NCI-H748 (cell line): ENCODE data around the gene UBXN2A.
"Not testable (repeated sequence)": the region's sequence is repeated elsewhere in the genome, so short reads cannot be mapped to it uniquely, and the experiment has no call there.

ENCODE experiments used
- DNase-seq: peaks from one replicate; lab custom pipeline; 2025; ENCODE audit not compliant: unreplicated experiment; lab: John Stamatoyannopoulos, UW

UBXN2A gene

GRCh38 chr2:23940718-23941620 is 706 bp downstream of the UBXN2A start:
- peak; percentile 70 for DNase-seq

- DNase-seq = peak; percentile 40
These were observed 1.4 kb downstream of the UBXN2A start for GRCh38 chr2:23941644-23942043.

GRCh38 chr2:23943666-23944065 is 3.4 kb downstream of the UBXN2A start:
- DNase-seq = no peak

DNA sequence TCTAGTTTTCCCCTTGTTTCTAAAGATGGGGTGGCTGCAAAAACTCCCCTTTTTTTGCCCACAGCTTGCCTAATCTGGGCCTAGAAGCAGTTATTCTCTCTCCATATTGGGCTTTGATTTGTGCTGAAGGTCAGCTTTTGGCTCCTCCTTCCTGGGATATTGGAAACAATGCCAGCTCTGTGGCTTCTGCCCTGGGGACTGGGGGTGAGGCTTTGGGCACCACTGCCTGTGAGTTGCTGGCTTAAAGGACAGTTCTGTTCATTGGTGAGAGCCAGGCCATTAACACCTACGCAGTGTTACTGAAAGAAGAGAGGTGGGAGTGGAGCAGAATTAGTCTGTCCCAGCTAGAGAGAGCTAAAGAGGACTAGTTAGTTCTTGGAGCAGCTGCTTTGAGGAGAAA is 4.3 kb downstream of the UBXN2A start:
- no peak for DNase-seq

DNA sequence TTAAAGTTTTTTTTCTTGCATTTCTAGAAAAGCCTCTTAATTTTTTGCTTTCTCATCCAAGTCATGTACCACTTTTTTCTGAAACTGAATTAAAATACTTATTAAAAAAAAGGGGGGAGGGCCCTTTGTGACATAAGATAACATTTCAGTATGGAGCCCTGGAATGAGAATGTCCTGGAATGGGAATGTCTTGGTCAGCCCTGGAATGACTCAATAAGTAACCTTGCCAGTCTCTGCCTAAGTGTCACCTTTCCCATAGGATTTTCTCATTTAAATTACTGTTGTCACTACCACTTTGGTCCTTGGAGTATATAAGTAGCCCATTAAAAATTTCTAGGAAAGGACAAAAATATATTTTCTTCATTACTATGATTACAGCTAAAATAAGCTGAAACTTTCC is 4.7 kb downstream of the UBXN2A start:
- DNase-seq = no peak

- no peak for DNase-seq
These were observed 7.1 kb downstream of the UBXN2A start for GRCh38 chr2:23947350-23947749.

DNA sequence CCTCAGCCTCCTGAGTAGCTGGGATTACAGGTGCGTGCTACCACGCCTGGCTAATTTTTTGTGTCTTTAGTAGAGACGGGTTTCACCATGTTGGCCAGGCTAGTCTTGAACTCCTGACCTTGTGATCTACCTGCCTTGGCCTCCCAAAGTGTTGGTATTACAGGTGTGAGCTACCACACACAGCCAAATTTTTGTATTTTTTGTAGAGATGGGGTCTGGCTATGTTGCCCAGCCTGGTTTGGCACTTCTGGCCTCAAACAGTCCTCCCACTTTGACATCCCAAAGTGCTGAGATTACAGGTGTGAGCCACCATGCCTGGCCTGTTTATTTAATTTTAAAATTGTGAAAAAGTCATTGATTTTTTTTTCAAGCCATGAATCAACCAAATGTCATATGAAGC is 12.3 kb downstream of the UBXN2A start:
- not testable (repeated sequence) for DNase-seq

- DNase-seq = no peak
These were observed 13.4 kb downstream of the UBXN2A start for GRCh38 chr2:23953625-23954024.

DNA sequence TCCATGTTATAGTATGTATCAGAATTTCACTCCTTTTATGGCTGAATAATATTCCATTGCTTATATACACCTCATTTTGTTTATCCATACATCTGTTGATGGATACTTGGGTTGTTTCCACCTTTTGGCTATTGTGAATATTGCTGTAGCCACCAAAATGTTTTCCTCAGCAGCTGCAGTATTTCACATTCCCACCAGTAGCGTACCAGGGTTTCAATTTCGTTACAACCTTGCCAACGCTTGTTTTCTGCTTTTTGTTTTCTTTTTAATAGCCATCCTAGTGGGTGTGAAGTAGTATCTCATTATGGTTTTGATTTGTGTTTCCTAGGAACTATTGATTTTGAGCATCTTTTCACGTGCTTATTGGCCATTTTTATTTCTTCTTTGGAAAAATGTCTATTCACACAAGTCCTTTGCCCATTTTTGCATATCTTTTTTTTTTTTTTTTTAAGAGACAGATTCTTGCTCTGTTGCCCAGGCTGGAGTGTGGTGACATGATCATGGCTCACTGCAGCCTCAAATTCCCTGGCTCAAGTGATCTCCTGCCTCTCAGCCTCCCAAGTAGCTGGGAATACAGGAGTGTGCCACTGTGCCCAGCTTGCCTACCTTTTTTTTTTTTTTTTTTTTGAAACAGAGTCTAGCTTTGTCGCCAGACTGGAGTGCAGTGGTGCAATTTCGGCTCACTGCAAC is 14.2 kb downstream of the UBXN2A start:
- DNase-seq = no peak

DNA sequence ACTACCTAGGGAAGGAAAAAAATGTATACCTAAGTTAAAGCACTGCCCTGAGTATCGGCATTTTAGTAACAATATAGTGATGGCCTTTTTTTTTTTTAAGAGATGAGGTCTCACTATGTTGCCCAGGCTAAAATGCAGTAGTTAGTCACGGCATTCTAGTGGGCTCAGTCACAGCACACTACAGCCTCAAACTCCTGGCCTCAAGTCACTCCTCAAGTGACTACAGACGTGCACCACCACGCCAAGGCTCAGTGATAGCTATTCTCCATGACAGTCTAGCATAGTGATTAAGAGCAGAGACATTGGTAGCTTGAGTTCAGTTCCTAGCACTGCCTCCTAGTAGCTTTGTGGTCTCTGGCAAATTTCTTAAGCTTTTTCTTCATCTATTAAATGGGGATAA is 27.6 kb downstream of the UBXN2A start:
- no peak for DNase-seq

- DNase-seq = no peak
These were observed 36.6 kb downstream of the UBXN2A start for GRCh38 chr2:23976883-23977282.

- peak; percentile 23 for DNase-seq
These were observed 48.1 kb downstream of the UBXN2A start for GRCh38 chr2:23988371-23988770.

GRCh38 chr2:23992931-23993330 is 52.7 kb downstream of the UBXN2A start:
- no peak for DNase-seq

DNA sequence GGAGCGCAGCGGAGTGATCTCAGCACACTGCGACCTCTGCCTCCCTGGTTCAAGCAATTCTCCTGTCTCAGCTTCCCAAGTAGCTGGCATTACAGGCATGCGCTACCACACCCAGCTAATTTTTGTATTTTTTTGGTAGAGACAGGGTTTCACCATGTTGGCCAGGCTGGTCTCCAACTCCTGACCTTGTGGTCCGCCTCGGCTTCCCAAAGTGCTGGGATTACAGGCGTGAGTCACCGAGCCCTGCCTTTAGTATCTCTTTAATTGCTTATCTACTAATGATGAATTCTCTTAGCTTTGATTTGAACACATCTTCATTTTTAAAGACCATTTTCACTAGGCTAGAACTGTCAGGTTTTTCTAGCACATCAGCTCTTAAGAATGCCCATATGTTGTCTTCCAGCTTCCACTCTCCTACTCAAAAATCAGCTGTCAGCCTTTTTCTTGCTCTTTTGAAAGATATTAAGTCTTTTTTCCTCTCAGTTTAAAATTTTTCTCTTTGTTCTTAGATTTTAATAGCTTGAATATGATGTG is 53.5 kb downstream of the UBXN2A start:
- DNase-seq = no peak

GRCh38 chr2:23994567-23994966 is 54.3 kb downstream of the UBXN2A start:
- no peak for DNase-seq

GRCh38 chr2:24007693-24008092 is 67.4 kb downstream of the UBXN2A start:
- DNase-seq = no peak

GRCh38 chr2:24008672-24009366 is 68.6 kb downstream of the UBXN2A start:
- no peak for DNase-seq

DNA sequence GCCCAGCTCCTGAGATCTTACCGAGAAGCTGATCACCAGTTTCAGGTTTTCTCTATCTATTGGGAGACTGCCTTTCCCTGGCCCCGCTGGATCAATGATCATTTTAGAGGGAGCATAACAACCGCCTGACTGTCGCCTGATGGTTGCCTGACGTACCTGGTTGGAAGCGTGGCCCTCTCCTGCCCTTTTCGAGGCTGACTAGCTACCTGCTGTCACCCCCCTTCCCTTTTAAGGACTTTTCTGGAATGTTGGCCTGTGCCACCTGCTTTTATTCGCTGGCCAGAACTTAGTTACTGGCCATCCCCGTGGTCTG is 69.1 kb downstream of the UBXN2A start:
- DNase-seq = no peak

GRCh38 chr2:24009680-24010476 is 69.6 kb downstream of the UBXN2A start, which contains the start of gene MFSD2B:
TSS of gene MFSD2B (plus strand) at chr2:24010085. CDS start at chr2:24010097, 12 bp downstream.
- peak; percentile 48 for DNase-seq

- DNase-seq = no peak
These were observed 70.4 kb downstream of the UBXN2A start for GRCh38 chr2:24010477-24011249.
